Measurements from ENCODE around the gene AKAIN1. TPM values are rescaled to one million over a fixed set of nuclear protein-coding genes. Genes with fewer than 3 reads are reported as not detected.

AKAIN1 gene
- total RNA-seq, 1 donor = not detected

DNA sequence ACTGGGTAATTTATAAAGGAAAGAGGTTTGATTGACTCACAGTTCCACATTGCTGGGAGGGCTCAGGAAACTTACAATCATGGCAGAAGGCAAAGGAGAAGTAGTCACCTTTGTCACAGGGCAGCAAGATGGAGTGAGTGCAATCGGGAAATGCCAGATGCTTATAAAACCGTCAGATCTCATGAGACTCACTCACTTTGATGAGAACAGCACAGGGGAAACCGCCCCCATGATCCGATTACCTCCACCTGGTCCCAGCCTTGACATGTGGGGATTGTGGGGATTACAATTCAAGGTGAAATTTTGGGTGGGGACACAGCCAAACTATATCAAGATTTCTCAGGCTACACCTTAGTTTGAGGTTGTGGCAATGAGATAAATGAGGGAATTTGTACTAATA lies 54.9 kb downstream of the AKAIN1 start:
- TF ChIP-seq, protein P1, sequence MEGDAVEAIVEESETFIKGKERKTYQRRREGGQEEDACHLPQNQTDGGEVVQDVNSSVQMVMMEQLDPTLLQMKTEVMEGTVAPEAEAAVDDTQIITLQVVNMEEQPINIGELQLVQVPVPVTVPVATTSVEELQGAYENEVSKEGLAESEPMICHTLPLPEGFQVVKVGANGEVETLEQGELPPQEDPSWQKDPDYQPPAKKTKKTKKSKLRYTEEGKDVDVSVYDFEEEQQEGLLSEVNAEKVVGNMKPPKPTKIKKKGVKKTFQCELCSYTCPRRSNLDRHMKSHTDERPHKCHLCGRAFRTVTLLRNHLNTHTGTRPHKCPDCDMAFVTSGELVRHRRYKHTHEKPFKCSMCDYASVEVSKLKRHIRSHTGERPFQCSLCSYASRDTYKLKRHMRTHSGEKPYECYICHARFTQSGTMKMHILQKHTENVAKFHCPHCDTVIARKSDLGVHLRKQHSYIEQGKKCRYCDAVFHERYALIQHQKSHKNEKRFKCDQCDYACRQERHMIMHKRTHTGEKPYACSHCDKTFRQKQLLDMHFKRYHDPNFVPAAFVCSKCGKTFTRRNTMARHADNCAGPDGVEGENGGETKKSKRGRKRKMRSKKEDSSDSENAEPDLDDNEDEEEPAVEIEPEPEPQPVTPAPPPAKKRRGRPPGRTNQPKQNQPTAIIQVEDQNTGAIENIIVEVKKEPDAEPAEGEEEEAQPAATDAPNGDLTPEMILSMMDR (IDR thresholded peaks at IDR 0.05; ENCODE audit: insufficient read depth, low read length) = no peak
- DNase-seq (ENCODE audit: low read depth) = no peak
- no peak overlapping the region for H3K4me3 ChIP-seq (ENCODE audit: low read depth, low read length)

DNA sequence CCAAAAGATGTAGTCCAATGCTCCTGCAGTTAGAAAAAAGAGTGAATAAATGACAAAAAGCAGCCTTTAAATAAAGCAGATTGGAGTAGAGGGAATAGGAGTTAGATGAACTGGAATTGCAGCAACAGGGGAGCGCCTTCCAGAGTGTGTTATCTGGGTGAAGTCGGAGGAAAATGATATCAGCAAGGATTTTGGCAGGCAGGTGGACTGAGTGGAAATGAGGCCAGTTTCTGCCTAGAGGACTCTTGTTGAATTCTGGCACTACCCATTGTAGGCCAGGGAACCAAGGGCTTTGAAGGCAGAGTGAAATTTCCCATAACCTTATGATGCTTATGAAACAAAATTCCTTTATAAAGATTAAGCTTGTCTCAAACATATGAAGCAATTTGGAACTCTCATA lies 59.8 kb downstream of the AKAIN1 start:
- TF ChIP-seq, protein P1 (IDR thresholded peaks at IDR 0.05; ENCODE audit: insufficient read depth, low read length) = no peak
- no peak for DNase-seq (ENCODE audit: low read depth)
- H3K4me3 ChIP-seq (ENCODE audit: low read depth, low read length) = no peak overlapping the region

DNA sequence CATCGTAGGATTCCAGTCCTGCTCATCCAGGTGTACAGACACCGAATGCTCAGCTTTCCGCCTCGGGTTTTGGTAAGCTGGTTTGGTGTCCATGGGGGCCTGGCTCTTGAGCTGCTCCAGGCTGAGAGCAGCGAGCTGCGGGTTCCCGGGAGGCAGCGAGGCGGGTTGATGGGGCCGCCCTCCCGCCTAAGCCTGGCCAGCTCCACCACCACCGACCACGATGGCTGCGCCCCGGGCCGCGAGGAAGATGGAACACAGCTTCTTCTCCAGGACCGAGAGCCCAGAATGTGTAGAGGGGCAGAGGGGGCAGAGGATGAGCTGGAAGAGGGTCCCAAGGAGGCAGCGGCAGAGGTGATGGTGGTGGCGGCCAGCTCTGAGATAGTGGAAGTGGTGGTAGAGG lies 64.1 kb downstream of the AKAIN1 start:
- TF ChIP-seq, protein P1 (IDR thresholded peaks at IDR 0.05; ENCODE audit: insufficient read depth, low read length) = no peak
- DNase-seq (ENCODE audit: low read depth) = no peak
- H3K4me3 ChIP-seq (ENCODE audit: low read depth, low read length) = no peak overlapping the region

DNA sequence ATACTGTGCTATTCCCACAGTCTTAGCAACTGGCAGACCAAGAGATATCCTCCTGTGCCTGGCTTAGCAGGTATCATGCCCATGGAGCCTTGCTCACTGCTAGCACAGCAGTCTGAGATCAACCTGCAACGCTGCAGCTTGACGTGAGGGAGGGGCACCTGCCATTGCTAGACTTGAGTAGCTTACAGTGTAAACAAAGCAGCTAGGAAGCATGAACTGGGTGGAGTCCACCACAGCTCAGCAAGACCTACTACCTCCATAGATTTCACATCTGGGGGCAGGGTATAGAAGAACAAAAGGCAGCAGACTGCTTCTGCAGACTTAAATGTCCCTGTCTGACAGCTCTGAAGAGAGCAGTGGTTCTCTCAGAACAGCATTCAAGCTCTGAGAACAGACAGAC lies 74.8 kb downstream of the AKAIN1 start:
- TF ChIP-seq, protein P1 (IDR thresholded peaks at IDR 0.05; ENCODE audit: insufficient read depth, low read length) = no peak
- no peak for DNase-seq (ENCODE audit: low read depth)
- no peak overlapping the region for H3K4me3 ChIP-seq (ENCODE audit: low read depth, low read length)

DNA sequence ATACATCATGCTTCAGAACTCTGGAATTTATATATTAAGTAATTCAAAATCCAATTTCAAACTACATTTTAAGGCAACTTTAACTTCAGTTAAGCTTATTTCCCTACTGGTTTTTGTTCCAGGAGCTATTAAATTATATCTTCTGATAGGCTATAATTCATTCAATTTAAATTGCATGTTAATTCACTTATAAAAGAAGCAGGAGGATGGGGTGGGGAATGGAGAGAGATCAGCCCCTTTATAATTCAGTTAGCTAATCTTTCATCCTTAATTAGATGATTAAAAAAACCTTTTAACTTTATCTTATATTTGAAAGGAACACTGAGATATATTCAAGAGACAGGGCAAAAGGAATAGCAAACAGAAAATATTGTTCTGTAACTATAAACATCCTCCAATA lies 86.8 kb downstream of the AKAIN1 start:
- H3K4me3 ChIP-seq (ENCODE audit: low read depth, low read length) = no peak overlapping the region
- DNase-seq (ENCODE audit: low read depth) = no peak
- TF ChIP-seq, protein P1 (IDR thresholded peaks at IDR 0.05; ENCODE audit: insufficient read depth, low read length) = no peak

- no peak for DNase-seq (ENCODE audit: low read depth)
- no peak overlapping the region for H3K4me3 ChIP-seq (ENCODE audit: low read depth, low read length)
- TF ChIP-seq, protein P1 (IDR thresholded peaks at IDR 0.05; ENCODE audit: insufficient read depth, low read length) = no peak
Measured at GRCh38 chr18:5107988-5108387, 89.1 kb downstream of the AKAIN1 start.

- no peak overlapping the region for H3K4me3 ChIP-seq (ENCODE audit: low read depth, low read length)
- no peak for DNase-seq (ENCODE audit: low read depth)
- TF ChIP-seq, protein P1 (IDR thresholded peaks at IDR 0.05; ENCODE audit: insufficient read depth, low read length) = no peak
Measured at GRCh38 chr18:5106730-5107129, 90.3 kb downstream of the AKAIN1 start.

Measured in fibroblast of the aortic adventitia (primary cell).